HG02884 (cell line): ENCODE data around the gene BAIAP2L1.
"Not testable (repeated sequence)": the region's sequence is repeated elsewhere in the genome, so short reads cannot be mapped to it uniquely, and the experiment has no call there.

Source experiments
- ATAC-seq: cut with Tn5 transposase; IDR thresholded peaks from one replicate; pipeline ENCODE4 v1.9.1; 2021; ENCODE audit warnings: mild to moderate bottlenecking, moderate library complexity; ENCODE audit not compliant: unreplicated experiment

BAIAP2L1 gene

DNA sequence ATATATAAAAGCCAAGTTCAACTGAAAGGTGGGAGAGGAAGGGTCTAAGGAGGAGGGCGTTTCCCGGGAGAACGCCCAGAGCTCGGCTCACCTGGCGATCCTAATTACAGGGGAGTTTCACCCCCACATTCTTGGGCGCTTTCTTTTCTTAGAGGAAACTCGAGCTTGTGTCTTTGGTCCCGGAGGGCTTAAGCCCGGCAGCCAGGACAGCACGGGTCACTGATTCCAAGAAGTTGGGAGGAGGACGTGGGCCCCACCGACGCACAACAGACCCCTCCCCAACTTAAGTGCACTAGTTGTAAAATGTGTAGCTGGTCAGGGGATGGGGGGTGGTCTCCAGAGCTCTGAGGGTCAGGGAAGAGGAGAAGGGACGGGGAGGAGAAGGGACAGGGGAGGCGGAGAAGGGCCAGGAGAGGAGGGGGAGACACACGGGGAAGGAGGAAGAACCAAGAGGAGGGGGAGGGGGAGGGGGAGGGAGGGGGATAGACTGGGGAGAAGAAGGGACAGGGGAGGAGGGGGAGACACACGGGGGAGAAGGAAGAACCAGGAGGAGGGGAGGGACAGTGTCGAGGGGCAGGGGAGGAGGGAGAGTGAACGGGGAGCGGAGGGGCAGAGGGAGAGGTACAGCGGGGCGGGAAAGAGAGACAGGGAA, 874 bp downstream of the BAIAP2L1 start:
- ATAC-seq: no peak

GRCh38 chr7:98399462-98399861, 1.4 kb downstream of the BAIAP2L1 start:
- ATAC-seq: no peak

DNA sequence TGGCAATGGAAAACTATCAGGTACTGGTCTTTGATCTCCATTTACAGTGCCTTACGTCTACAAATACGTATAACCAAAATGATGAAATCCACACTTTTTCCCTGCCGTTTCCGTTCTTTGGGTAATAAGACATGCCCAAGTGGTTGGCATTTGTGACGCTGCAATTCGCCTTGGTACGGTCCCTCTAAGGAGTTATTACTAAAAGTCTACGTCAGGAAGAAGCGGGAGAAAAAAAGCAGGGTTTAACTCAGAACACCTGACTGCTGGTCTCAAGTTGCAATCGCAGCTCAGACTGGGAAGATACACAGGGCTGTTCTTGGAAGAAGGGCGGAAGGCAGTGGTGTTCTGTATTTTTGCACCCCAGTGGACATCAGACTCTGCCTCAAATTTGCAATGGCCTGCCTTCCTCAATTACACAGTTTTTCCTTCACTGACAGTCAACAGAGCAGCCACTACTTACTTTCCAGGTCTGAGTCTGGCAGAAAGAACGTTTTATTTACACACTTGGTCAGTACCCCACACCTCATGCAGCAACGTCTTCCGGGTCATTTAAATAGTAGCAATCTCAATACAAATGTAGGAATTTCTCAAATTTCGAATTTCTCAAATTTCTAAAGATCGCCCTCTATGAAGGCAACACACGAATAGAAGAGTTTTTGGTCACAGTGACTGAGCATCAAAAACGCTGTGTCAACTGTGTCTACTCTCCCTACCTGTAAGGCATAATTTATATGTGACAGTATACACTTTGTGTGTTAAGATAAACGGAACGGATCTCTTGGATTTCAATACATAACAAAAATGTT, 2.1 kb downstream of the BAIAP2L1 start:
- ATAC-seq: no peak

DNA sequence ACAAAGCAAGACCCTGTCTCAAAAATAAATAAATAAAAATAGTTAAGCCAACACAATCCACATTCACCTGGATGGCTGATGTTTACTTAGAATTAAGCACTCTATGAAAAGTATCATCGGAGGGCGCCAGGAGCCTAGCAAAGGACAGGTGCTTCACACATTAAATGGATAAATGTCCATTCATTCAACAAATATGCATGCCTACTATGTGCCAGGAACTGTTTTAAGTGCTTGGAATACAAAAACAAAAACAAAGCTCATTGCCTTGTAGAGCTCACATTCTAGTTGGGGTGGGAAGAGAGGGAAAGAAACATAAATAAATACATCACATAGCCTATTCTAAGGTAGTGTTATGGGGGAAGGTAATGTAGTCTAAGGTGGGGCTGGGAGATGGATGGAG, 4.1 kb downstream of the BAIAP2L1 start:
- ATAC-seq: no peak

DNA sequence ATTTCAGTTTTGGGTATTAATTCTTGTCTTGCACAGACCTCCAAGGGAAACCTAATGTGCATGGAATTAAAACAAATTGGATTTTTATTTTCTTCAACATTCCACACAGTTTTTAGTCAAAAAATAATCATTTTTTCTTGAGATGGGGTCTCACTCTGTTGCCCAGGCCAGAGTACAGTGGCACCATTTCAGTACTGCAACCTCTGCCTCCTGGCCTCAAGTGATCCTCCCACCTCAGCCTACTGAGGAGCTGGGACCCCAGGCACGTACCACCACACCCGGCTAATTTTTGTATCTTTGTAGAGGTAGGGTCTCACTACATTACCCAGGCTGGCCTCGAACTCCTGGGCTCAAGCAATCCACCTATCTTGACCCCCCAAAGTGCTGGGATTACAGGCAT, 4.9 kb downstream of the BAIAP2L1 start:
- ATAC-seq: no peak

GRCh38 chr7:98395481-98395880, 5.4 kb downstream of the BAIAP2L1 start:
- no peak for ATAC-seq

DNA sequence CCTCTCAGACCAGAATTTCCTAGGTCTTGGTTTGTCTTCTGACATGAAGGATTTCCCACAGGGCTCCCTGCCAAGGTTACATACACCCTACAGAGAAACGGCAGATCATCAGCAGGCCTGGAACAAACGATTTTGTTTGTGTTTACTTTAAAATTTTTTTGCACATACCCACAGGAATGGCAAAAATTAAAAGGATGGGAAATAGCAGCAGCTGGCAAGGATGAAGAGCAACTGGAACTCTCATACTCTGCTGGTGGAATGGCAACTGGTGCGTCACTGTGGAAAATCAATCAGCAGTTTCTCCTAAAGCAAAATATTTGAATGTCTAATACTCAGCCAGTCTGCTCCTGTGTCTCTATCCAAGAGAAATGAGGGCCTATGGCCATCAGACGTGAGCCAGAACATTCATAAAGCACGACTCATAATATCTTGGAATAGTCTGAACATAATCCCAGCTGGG, 6.5 kb downstream of the BAIAP2L1 start:
- ATAC-seq: no peak

GRCh38 chr7:98387544-98388226, 13.2 kb downstream of the BAIAP2L1 start:
- no peak for ATAC-seq

DNA sequence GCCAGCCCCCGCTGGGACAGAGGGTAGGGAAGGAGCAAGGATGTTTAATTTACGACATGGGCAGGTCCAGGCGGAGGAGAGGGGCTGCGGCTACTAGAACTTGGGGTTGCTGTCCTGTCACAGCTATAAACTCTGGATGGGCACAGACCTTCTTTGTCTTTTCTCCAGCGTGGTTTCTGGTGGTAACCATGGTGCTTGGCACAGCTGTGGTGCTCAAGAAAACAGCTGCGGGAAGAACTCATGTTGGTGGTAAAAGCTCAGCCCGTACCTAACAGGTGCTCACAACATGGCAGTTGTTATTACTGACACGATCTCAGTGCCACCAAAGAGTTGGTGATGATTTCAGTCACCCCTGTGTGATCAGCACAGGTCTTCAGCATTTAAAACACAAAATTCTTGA, 13.8 kb downstream of the BAIAP2L1 start:
- ATAC-seq: no peak

- not testable (repeated sequence) for ATAC-seq
Measured at GRCh38 chr7:98385532-98385931, 15.4 kb downstream of the BAIAP2L1 start.

- no peak for ATAC-seq
Measured at GRCh38 chr7:98378210-98378819, 22.6 kb downstream of the BAIAP2L1 start.

- no peak for ATAC-seq
Measured at GRCh38 chr7:98376711-98377110, 24.2 kb downstream of the BAIAP2L1 start.

GRCh38 chr7:98375664-98376063, 25.2 kb downstream of the BAIAP2L1 start:
- ATAC-seq: no peak

DNA sequence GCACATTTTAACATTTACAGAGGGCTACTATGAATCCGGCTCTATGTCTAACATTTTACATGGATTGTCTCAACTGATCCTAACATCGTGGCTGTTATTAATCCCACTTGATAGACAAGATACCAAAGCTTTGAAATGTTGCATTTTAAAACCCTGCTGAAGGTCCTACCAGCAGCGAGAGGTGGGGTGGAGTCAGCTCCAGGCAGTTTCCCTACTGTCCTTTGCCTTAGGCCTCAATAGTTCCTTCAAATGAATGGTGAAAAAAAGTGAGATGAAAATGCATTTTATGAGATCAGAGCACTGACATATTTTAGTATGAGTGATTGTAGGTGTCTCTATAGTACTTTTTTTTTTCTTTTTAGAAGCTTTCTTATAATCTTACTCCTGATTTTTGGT, 26.6 kb downstream of the BAIAP2L1 start:
- no peak for ATAC-seq

DNA sequence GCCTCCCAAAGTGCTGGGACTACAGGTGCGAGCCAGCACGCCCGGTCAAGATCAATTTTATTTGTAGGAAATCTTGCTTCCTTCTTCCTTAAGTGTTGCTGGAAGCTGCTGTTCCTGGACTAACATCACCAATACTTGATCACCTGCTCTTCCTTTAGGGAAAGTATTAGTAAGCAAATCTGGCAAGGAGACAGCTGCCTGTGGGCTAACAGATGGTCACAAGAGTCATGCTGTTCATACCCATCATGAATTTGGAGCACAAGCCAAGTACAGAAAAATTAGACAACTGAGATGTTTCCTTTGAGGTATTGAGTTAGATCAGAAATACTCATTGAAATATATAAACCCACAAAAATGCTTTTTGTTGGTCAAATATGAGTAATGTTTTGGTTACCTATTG, 27.9 kb downstream of the BAIAP2L1 start:
- ATAC-seq: no peak

DNA sequence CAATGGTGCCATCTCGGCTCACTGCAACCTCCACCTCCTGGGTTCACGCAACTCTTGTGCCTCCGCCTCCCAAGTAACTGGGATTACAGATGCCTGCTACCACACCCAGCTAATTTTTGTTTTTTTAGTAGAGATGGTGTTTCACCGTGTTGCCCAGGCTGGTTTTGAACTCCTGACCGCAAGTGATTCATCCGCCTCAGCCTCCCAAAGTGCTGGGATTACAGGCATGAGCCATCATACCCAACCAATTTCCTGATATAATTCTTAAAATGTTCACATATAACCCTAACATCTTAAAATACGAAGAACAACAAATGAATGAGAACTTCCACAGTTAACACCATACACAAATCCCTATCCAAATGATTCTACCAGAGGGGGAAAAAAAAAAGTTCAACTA, 31.2 kb downstream of the BAIAP2L1 start:
- no peak for ATAC-seq

GRCh38 chr7:98368716-98369115, 32.2 kb downstream of the BAIAP2L1 start:
- ATAC-seq: no peak

DNA sequence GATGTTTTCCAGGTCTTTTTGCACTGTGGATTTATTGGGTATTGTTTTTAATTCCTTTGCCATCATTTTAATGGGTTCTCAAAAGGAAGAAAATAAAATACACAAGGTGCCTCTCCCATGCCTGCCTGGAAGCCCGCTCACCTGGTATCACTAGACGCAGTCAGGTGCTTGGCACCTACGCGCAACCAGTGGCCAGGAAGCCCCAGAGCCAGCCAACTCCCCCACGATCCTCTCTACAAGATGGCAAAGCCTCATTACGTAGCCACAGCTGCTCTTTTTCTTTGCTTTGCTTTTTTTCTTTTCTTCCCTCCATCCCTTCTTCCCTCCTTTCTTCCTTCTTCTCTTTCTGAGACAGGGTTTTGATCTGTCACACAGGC, 34.3 kb downstream of the BAIAP2L1 start:
- ATAC-seq: no peak

DNA sequence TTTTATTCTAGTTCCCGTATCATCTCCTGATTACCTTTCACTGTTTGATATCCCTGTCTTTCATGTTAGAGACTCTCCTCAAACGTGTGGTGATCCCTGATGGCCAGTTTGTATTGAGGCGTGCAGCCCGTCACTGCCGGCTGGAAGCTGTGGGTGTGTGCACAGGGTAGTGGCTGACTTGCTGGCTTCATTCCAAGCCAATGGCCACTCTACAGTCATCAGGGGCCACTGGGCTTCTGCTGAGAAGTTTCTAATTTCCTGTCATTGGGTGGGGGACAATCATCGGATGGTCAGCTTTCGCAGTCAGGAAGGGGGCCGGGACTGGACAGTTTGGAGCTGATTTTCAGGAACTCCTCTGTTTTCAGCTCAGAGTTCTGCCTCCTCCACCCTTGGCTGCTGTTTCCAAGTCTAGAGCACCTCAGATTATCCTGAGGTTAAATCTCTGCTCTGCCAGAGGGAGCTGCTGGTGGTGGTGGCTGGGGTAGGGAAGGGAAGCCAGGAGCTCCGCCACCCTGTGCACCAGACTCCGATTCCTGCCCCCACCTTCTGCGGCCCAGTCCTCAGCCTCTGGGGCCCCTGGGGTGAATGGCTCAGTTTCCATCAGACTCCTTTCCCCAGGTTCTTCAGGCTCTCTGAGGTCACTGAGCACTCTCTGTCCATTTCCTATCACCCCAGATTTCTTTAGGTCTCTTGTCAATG, 34.9 kb downstream of the BAIAP2L1 start:
- no peak for ATAC-seq

DNA sequence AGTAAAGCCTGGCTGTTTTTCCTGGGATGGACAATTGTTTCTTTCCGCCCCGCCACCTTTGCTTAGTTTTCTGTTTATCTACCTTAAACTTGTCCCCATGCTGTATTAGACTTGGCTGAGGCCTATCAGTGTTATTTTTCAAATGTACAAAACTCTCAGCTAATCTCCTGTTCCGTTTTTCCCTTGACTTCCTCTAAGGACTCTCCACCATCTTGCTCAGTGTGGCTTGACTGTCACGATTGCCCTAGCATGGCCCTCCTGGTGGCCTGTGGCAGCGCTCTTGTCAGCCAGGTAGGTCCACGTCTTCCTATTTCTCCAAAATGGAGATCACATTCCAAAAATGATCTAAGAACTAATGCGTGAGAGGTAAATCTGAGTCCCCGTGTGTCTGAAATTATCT, 36.7 kb downstream of the BAIAP2L1 start:
- no peak for ATAC-seq

DNA sequence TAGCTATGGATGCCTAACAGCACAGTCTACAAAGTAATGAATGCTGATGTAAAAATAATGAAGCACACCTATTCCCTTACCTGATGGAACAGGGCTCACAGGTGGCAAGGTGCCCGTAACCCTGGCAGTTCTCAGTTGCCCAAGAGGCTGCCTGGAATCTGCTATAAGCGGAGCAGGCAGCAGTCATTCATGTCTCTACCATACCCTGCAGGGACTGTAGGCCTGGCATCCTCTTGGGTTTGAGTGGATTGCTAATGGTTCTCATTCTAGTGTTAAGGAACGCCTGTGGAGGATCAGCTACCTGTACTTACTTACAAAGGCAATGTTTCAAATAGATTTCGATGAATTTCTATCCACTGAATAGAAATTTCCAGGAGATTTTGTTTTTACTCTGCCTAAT, 38.4 kb downstream of the BAIAP2L1 start:
- ATAC-seq: no peak
